ENCODE data around the gene ADK. TPM values are rescaled to one million over a fixed set of nuclear protein-coding genes. Genes with fewer than 3 reads are reported as not detected.

Gene ADK
- polyA plus RNA-seq, 1 donor (not counting 4 experiments of a cell fraction or from before 2014, with no cell fraction given) = 139 TPM

DNA sequence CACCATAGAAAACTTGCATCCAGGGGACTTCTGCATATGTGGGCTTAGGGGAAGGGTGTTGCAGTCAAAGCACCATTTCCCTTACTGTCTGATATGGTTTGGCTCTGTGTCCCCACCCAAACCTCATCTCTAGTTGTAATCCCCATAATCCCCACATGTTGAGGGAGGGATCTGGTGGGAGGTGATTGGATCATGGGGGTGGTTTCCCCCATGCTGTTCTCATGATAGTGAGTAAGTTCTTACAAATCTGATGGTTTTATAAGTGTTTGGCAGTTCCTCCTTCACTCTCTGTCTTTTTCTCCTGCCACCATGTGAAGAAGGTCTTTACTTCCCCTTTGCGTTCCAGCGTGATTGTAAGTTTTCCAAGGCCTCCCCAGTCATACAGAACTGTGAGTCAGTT is 177.4 kb downstream of the ADK start:
- Histone ChIP-seq H4K20me1 (ENCODE audit: control insufficient read depth, extremely low read depth, insufficient read depth, low read length) (no peaks in the 10 kb centered on the region), H3K4me2 (ENCODE audit: control insufficient read depth, extremely low read depth, insufficient read depth, low read depth, low read length) (no peak overlapping the region), H3K4me1 (ENCODE audit: control insufficient read depth, extremely low read depth, insufficient read depth, low read length) (peaks cover 12% of the 10 kb centered on the region), H3K27me3 (ENCODE audit: control insufficient read depth, extremely low read depth, insufficient read depth, low read length) (no peaks in the 10 kb centered on the region), H3K36me3 (ENCODE audit: control insufficient read depth in 2 of 2, extremely low read depth in 1 of 2, insufficient read depth in 2 of 2, low read length in 2 of 2) (peaks cover 5 to 7% of the 10 kb centered on the region in 2 experiments), H3K9me1 (ENCODE audit: control insufficient read depth, extremely low read depth, insufficient read depth, low read length) (no peaks in the 10 kb centered on the region), H3K9ac (ENCODE audit: control insufficient read depth, extremely low read depth, insufficient read depth, low read length) (no peak overlapping the region), H3K9me3 (ENCODE audit: control insufficient read depth, low read depth, low read length) (no peaks in the 10 kb centered on the region), H3K79me2 (ENCODE audit: control insufficient read depth, insufficient read depth, low read length) (peaks cover 40% of the 10 kb centered on the region), H3K4me3 (ENCODE audit: control insufficient read depth in 2 of 3, extremely low read depth in 1 of 3, insufficient read depth in 2 of 3, low read depth in 1 of 3, low read length in 3 of 3) (no peak overlapping the region), H3K27ac (ENCODE audit: control insufficient read depth, insufficient read depth, low read length) (no peak overlapping the region), H2AFZ (ENCODE audit: control insufficient read depth, low read length) (no peak overlapping the region)
- no peak for FAIRE-seq
- dilution Hi-C loops (cut with MboI; ENCODE audit: extremely low pct_ligation_motif_present, low sequenced_read_pairs) = no loop called here
- TF ChIP-seq, protein P1, sequence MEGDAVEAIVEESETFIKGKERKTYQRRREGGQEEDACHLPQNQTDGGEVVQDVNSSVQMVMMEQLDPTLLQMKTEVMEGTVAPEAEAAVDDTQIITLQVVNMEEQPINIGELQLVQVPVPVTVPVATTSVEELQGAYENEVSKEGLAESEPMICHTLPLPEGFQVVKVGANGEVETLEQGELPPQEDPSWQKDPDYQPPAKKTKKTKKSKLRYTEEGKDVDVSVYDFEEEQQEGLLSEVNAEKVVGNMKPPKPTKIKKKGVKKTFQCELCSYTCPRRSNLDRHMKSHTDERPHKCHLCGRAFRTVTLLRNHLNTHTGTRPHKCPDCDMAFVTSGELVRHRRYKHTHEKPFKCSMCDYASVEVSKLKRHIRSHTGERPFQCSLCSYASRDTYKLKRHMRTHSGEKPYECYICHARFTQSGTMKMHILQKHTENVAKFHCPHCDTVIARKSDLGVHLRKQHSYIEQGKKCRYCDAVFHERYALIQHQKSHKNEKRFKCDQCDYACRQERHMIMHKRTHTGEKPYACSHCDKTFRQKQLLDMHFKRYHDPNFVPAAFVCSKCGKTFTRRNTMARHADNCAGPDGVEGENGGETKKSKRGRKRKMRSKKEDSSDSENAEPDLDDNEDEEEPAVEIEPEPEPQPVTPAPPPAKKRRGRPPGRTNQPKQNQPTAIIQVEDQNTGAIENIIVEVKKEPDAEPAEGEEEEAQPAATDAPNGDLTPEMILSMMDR (optimal IDR thresholded peaks at IDR 0.05 in 1 of 3, IDR thresholded peaks at IDR 0.05 in 1 of 3, conservative IDR thresholded peaks at IDR 0.05 in 1 of 3; ENCODE audit: extremely low read depth in 1 of 3, insufficient read depth in 2 of 3, low read length in 3 of 3) = no peak
- TF ChIP-seq EZH2 (IDR thresholded peaks at IDR 0.05; ENCODE audit: low read length) = no peak
- no peak for DNase-seq (ENCODE audit: low read depth, low spot score)

DNA sequence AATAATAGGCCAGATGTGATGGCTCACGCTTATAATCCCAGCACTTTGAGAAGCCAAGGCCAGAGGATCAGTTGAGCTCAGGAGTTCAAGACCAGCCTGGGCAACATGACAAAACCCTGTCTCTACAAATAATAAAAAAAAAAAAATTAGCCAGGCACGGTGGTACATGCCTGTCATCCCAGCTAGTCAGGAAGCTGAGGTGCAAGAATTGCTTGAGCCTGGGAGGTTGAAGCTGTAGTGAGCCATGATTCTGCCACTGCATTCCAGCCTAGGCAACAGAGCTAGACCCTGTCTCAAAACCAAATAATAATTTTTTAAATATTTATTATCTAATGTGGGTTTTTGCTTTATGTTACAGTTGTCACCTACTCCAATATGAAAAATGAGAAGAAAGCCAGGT is 178.9 kb downstream of the ADK start:
- Histone ChIP-seq H3K27ac (ENCODE audit: control insufficient read depth, insufficient read depth, low read length) (no peak overlapping the region), H4K20me1 (ENCODE audit: control insufficient read depth, extremely low read depth, insufficient read depth, low read length) (no peaks in the 10 kb centered on the region)
- FAIRE-seq = no peak

More for the DNA sequence above, 178.9 kb downstream of the ADK start:
- dilution Hi-C loops (cut with MboI; ENCODE audit: extremely low pct_ligation_motif_present, low sequenced_read_pairs) = no loop called here
- TF ChIP-seq, protein P1 (optimal IDR thresholded peaks at IDR 0.05 in 1 of 3, IDR thresholded peaks at IDR 0.05 in 1 of 3, conservative IDR thresholded peaks at IDR 0.05 in 1 of 3; ENCODE audit: extremely low read depth in 1 of 3, insufficient read depth in 2 of 3, low read length in 3 of 3) = no peak
- TF ChIP-seq EZH2 (IDR thresholded peaks at IDR 0.05; ENCODE audit: low read length) = no peak
- peaks cover 5 to 7% of the 10 kb centered on the region in 2 experiments for H3K36me3 ChIP-seq (ENCODE audit: control insufficient read depth in 2 of 2, extremely low read depth in 1 of 2, insufficient read depth in 2 of 2, low read length in 2 of 2)
- no peak overlapping the region for H3K4me2 ChIP-seq (ENCODE audit: control insufficient read depth, extremely low read depth, insufficient read depth, low read depth, low read length)
- no peaks in the 10 kb centered on the region for H3K9me3 ChIP-seq (ENCODE audit: control insufficient read depth, low read depth, low read length)
- no peak overlapping the region for H3K4me3 ChIP-seq (ENCODE audit: control insufficient read depth in 2 of 3, extremely low read depth in 1 of 3, insufficient read depth in 2 of 3, low read depth in 1 of 3, low read length in 3 of 3)
- H3K9me1 ChIP-seq (ENCODE audit: control insufficient read depth, extremely low read depth, insufficient read depth, low read length) = no peaks in the 10 kb centered on the region
- H3K9ac ChIP-seq (ENCODE audit: control insufficient read depth, extremely low read depth, insufficient read depth, low read length) = no peak overlapping the region
- H3K4me1 ChIP-seq (ENCODE audit: control insufficient read depth, extremely low read depth, insufficient read depth, low read length) = peaks cover 12% of the 10 kb centered on the region
- H2AFZ ChIP-seq (ENCODE audit: control insufficient read depth, low read length) = no peak overlapping the region
- DNase-seq (ENCODE audit: low read depth, low spot score) = no peak
- no peaks in the 10 kb centered on the region for H3K27me3 ChIP-seq (ENCODE audit: control insufficient read depth, extremely low read depth, insufficient read depth, low read length)
- H3K79me2 ChIP-seq (ENCODE audit: control insufficient read depth, insufficient read depth, low read length) = peaks cover 40% of the 10 kb centered on the region
